OCI-LY3 (cell line): Measurements from ENCODE around the gene ABCG8.
A peak's percentile ranks its signal among the peaks of the same experiment; 100 is the strongest.

ENCODE experiments used
- H2AFZ ChIP-seq: fragments of 200-600, 300-600 bp; shearing (Covaris generic); 2 replicates; pipeline ENCODE4 v1.6.0; 2014; ENCODE audit warnings: antibody characterized with exemption, low read depth, low read length
- H3K27ac ChIP-seq: fragments of 200-600, 300-600 bp; sonication (generic); 2 replicates; pipeline ENCODE4 v1.5.1; 2014; ENCODE audit warnings: mild to moderate bottlenecking, low read length, moderate library complexity, mixed read lengths
- H3K27me3 ChIP-seq: fragments of 200-600, 300-600 bp; sonication (generic); 2 replicates; pipeline ENCODE4 v1.6.1; 2014; ENCODE audit warnings: low read depth, low read length, mixed read lengths
- H3K36me3 ChIP-seq: fragments of 200-600, 300-600 bp; sonication (generic); replicated peaks from 2 replicates; pipeline ENCODE3; 2014; ENCODE audit warnings: low read depth, low read length, mixed read lengths
- H3K4me1 ChIP-seq: fragments of 300-600, 200-600 bp; sonication (generic); 2 replicates; pipeline ENCODE4 v1.6.1; 2014; ENCODE audit warnings: low read length, mixed read lengths
- H3K4me2 ChIP-seq: fragments of 200-600, 300-600 bp; sonication (generic); 2 replicates; pipeline ENCODE4 v1.6.1; 2014; ENCODE audit warnings: low read length, mixed read lengths
- H3K4me3 ChIP-seq: fragments of 300-600, 200-600 bp; sonication (generic); 2 replicates; pipeline ENCODE4 v1.5.1; 2014; ENCODE audit warnings: antibody characterized with exemption, mild to moderate bottlenecking, low read length, moderate library complexity
- H3K79me2 ChIP-seq: fragments of 300-600, 200-600 bp; shearing (Covaris generic); 2 replicates; pipeline ENCODE4 v1.6.1; 2014; ENCODE audit warnings: mild to moderate bottlenecking, low read length, mixed read lengths
- H3K9ac ChIP-seq: fragments of 300-600, 200-600 bp; shearing (Covaris generic); 2 replicates; pipeline ENCODE4 v1.6.0; 2014; ENCODE audit warnings: mild to moderate bottlenecking, low read length, moderate library complexity
- H3K9me3 ChIP-seq: fragments of 200-600, 300-600 bp; shearing (Covaris generic); 2 replicates; pipeline ENCODE4 v1.6.1; 2014; ENCODE audit warnings: low read length, mixed read lengths; ENCODE audit not compliant: insufficient read depth
- H4K20me1 ChIP-seq: fragments of 200-600, 300-600 bp; sonication (generic); 2 replicates; pipeline ENCODE4 v1.6.1; 2016; ENCODE audit warnings: low read length, mixed read lengths; ENCODE audit not compliant: insufficient read depth
- CTCF ChIP-seq: fragments of 200-600, 300-600 bp; sonication (generic); IDR thresholded peaks from 2 replicates; pipeline ENCODE4 v1.5.1; 2014; ENCODE audit warnings: antibody characterized with exemption, low read length, low read depth
- EZH2phosphoT487 ChIP-seq: fragments of 200-600 bp; shearing (Covaris generic); IDR thresholded peaks from 2 replicates; pipeline ENCODE4 v1.6.1; 2018; ENCODE audit warnings: antibody characterized with exemption, mixed run types, low read depth

Gene ABCG8

GRCh38 chr2:43894743-43895142 is 56.0 kb downstream of the ABCG8 start:
- peaks cover 65% of the 10 kb centered on the region for H3K36me3 ChIP-seq
- H3K9ac ChIP-seq: no peak overlapping the region

GRCh38 chr2:43896906-43897305 is 58.1 kb downstream of the ABCG8 start:
- no peaks in the 10 kb centered on the region for H3K27me3 ChIP-seq
- no peak overlapping the region for H3K4me3 ChIP-seq
- H3K79me2 ChIP-seq: 0 out of 2 replicates have a peak, but pooled peaks cover 2% of the 10 kb centered on the region
- H3K9ac ChIP-seq: no peak overlapping the region
- no peak for TF ChIP-seq EZH2phosphoT487
- TF ChIP-seq CTCF: no peak
- H3K4me2 ChIP-seq: no peak overlapping the region
- H3K4me1 ChIP-seq: no peaks in the 10 kb centered on the region
- no peak overlapping the region for H2AFZ ChIP-seq
- H3K36me3 ChIP-seq: peaks cover 62% of the 10 kb centered on the region
- no peaks in the 10 kb centered on the region for H3K9me3 ChIP-seq
- no peak overlapping the region for H3K27ac ChIP-seq
- H4K20me1 ChIP-seq: peaks cover 6% of the 10 kb centered on the region; the same call in 1 of the 2 replicates

More at GRCh38 chr2:43894743-43895142, 56.0 kb downstream of the ABCG8 start:
- Histone ChIP-seq H4K20me1 (peaks cover 4% of the 10 kb centered on the region; the same call in 1 of the 2 replicates), H3K27me3 (no peaks in the 10 kb centered on the region), H3K79me2 (no peaks in the 10 kb centered on the region), H3K4me1 (no peaks in the 10 kb centered on the region), H3K4me2 (no peak overlapping the region), H3K27ac (no peak overlapping the region), H3K4me3 (no peak overlapping the region), H2AFZ (no peak overlapping the region), H3K9me3 (no peaks in the 10 kb centered on the region)
- TF ChIP-seq CTCF (no peak), EZH2phosphoT487 (no peak)

DNA sequence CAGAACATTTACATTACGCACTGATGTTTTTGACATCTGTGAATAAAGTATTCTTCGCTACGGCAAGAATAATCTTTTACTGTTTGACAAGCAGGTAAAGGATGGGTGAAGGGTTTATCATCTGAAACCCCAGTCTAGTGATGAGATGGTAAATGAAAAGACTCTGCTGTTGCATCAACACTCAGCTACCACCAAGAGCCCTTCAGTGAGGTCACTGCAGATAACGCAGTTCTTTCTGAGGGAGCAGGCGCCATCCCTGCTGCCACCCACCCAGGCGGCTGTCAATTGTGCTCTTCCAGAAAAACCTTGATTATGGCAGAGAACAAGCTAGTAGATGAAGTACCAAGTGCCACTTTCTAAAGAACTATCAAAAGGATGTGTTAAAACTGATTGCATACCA is 58.7 kb downstream of the ABCG8 start:
- Histone ChIP-seq H3K27me3 (no peaks in the 10 kb centered on the region), H3K36me3 (peaks cover 66% of the 10 kb centered on the region), H2AFZ (no peak overlapping the region), H3K4me2 (no peak overlapping the region), H3K4me1 (no peaks in the 10 kb centered on the region), H3K27ac (no peak overlapping the region), H4K20me1 (peaks cover 10% of the 10 kb centered on the region; the same call in 1 of the 2 replicates), H3K4me3 (no peak overlapping the region), H3K79me2 (0 out of 2 replicates have a peak, but pooled peaks cover 2% of the 10 kb centered on the region), H3K9ac (no peak overlapping the region), H3K9me3 (no peaks in the 10 kb centered on the region)
- no peak for TF ChIP-seq CTCF
- TF ChIP-seq EZH2phosphoT487: no peak

GRCh38 chr2:43898134-43898837 is 59.5 kb downstream of the ABCG8 start:
- no peaks in the 10 kb centered on the region for H3K4me1 ChIP-seq
- no peaks in the 10 kb centered on the region for H3K9me3 ChIP-seq
- H3K36me3 ChIP-seq: peaks cover 65% of the 10 kb centered on the region
- no peak overlapping the region for H3K9ac ChIP-seq
- peaks cover 15% of the 10 kb centered on the region for H4K20me1 ChIP-seq
- no peak overlapping the region for H2AFZ ChIP-seq
- H3K79me2 ChIP-seq: peaks cover 7% of the 10 kb centered on the region; the same call in 1 of the 2 replicates
- TF ChIP-seq EZH2phosphoT487: no peak
- peak; percentile 14; the same call in 1 of the 2 replicates for TF ChIP-seq CTCF
- no peaks in the 10 kb centered on the region for H3K27me3 ChIP-seq
- H3K4me2 ChIP-seq: no peak overlapping the region
- no peak overlapping the region for H3K4me3 ChIP-seq
- no peak overlapping the region for H3K27ac ChIP-seq
